ENCODE data around the gene MACROD2.
"Not testable (repeated sequence)": the region's sequence is repeated elsewhere in the genome, so short reads cannot be mapped to it uniquely, and the experiment has no call there.

Gene MACROD2

GRCh38 chr20:15146948-15147347 lies 1151.6 kb downstream of the MACROD2 start:
- DNase-seq (ENCODE audit: low read depth, low spot score), result no peak

- no peak for DNase-seq (ENCODE audit: low read depth, low spot score)
Observed at GRCh38 chr20:15154070-15154469, 1158.8 kb downstream of the MACROD2 start.

- DNase-seq (ENCODE audit: low read depth, low spot score), result no peak
Observed at GRCh38 chr20:15155848-15156401, 1160.6 kb downstream of the MACROD2 start.

GRCh38 chr20:15158533-15158932 lies 1163.2 kb downstream of the MACROD2 start:
- DNase-seq (ENCODE audit: low read depth, low spot score), result no peak

GRCh38 chr20:15162079-15162647 lies 1166.8 kb downstream of the MACROD2 start:
- DNase-seq (ENCODE audit: low read depth, low spot score), result no peak

GRCh38 chr20:15163632-15164031 lies 1168.3 kb downstream of the MACROD2 start:
- no peak for DNase-seq (ENCODE audit: low read depth, low spot score)

- no peak for DNase-seq (ENCODE audit: low read depth, low spot score)
Observed at GRCh38 chr20:15164726-15165125, 1169.4 kb downstream of the MACROD2 start.

- no peak for DNase-seq (ENCODE audit: low read depth, low spot score)
Observed at GRCh38 chr20:15166744-15167143, 1171.4 kb downstream of the MACROD2 start.

GRCh38 chr20:15171016-15171415 lies 1175.7 kb downstream of the MACROD2 start:
- no peak for DNase-seq (ENCODE audit: low read depth, low spot score)

GRCh38 chr20:15176929-15177328 lies 1181.6 kb downstream of the MACROD2 start:
- no peak for DNase-seq (ENCODE audit: low read depth, low spot score)

- DNase-seq (ENCODE audit: low read depth, low spot score), result no peak
Observed at GRCh38 chr20:15178581-15178980, 1183.3 kb downstream of the MACROD2 start.

- DNase-seq (ENCODE audit: low read depth, low spot score), result no peak
Observed at GRCh38 chr20:15179381-15179780, 1184.1 kb downstream of the MACROD2 start.

GRCh38 chr20:15179781-15180180 lies 1184.5 kb downstream of the MACROD2 start:
- no peak for DNase-seq (ENCODE audit: low read depth, low spot score)

GRCh38 chr20:15185322-15185721 lies 1190.0 kb downstream of the MACROD2 start:
- DNase-seq (ENCODE audit: low read depth, low spot score), result no peak

GRCh38 chr20:15185913-15186312 lies 1190.6 kb downstream of the MACROD2 start:
- DNase-seq (ENCODE audit: low read depth, low spot score), result no peak

GRCh38 chr20:15187612-15188011 lies 1192.3 kb downstream of the MACROD2 start:
- DNase-seq (ENCODE audit: low read depth, low spot score), result no peak

GRCh38 chr20:15188415-15188814 lies 1193.1 kb downstream of the MACROD2 start:
- no peak for DNase-seq (ENCODE audit: low read depth, low spot score)

- DNase-seq (ENCODE audit: low read depth, low spot score), result no peak
Observed at GRCh38 chr20:15191082-15191723, 1195.9 kb downstream of the MACROD2 start.

- DNase-seq (ENCODE audit: low read depth, low spot score), result no peak
Observed at GRCh38 chr20:15195378-15195777, 1200.1 kb downstream of the MACROD2 start.

GRCh38 chr20:15196547-15197255 lies 1201.4 kb downstream of the MACROD2 start:
- no peak for DNase-seq (ENCODE audit: low read depth, low spot score)

GRCh38 chr20:15198017-15198416 lies 1202.7 kb downstream of the MACROD2 start:
- not testable (repeated sequence) for DNase-seq (ENCODE audit: low read depth, low spot score)

GRCh38 chr20:15199698-15200097 lies 1204.4 kb downstream of the MACROD2 start:
- DNase-seq (ENCODE audit: low read depth, low spot score), result no peak

GRCh38 chr20:15200147-15200565 lies 1204.8 kb downstream of the MACROD2 start:
- no peak for DNase-seq (ENCODE audit: low read depth, low spot score)
